ENCODE data around the gene PPFIA1.

DNA sequence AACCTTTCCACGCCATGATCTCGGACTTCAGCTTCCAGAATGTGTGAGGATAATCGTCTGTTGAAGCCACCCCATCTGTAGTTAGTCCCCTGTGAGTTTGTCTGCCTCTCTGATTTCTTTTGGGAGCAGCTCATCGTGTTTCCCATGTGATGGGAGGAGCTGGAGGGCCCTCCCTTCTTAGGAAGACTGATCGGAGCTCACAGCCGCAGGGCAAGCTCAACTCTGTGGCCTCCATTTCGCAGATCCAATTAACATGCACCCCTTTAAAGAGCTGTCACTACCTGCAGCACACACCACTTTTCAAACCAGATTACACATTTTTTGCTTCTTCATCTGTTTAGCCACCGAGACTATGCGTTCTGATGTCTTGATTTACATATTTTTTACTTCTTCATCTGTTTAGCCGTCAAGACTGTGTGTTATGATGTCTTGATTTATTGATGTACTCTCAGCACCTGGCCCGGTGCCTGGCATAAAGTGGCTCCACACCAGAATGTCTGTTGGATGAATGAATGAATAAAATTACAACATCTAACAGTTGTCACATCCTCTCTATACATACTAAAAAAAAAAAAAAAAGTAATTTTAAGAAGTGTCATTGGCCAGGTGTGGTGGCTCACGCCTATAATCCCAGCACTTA lies 14.9 kb upstream of the PPFIA1 start:
- no peak for TF ChIP-seq POLR2AphosphoS5 (IDR thresholded peaks at IDR 0.05)
- no peak for TF ChIP-seq CTCF (IDR thresholded peaks at IDR 0.05)
- no peak for TF ChIP-seq EP300 (IDR thresholded peaks at IDR 0.05)
- no peak for TF ChIP-seq POLR2A (IDR thresholded peaks at IDR 0.05)

All from upper lobe of left lung (tissue), 4 donors.